ENCODE measurements around the gene ZNF423. TPM values are rescaled to one million over a fixed set of nuclear protein-coding genes. Genes with fewer than 3 reads are reported as not detected.

Gene ZNF423
- total RNA-seq, 1 experiment from 2014 or later = 0.20 TPM

- no peaks in the 10 kb centered on the region for H3K9me3 Mint-ChIP-seq (ENCODE audit: unreplicated experiment)
- ChIA-PET CTCF (no interaction called here), POLR2A (no interaction called here)
- Histone ChIP-seq H3K4me1 (peaks cover 3% of the 10 kb centered on the region; the same call in 1 of the 2 replicates), H3K4me3 (ENCODE audit: low read depth, low read length) (no peak overlapping the region), H3K27me3 (replicated peaks; ENCODE audit: control insufficient read depth, insufficient read depth, low read length) (no peaks in the 10 kb centered on the region), H3K9me3 (no peaks in the 10 kb centered on the region), H3K36me3 (ENCODE audit: control insufficient read depth, insufficient read depth, low read length) (no peaks in the 10 kb centered on the region)
- no peaks in the 10 kb centered on the region for H3K4me1 Mint-ChIP-seq (ENCODE audit: low read depth, unreplicated experiment)
- H3K36me3 Mint-ChIP-seq (ENCODE audit: insufficient read depth, unreplicated experiment) = no peaks in the 10 kb centered on the region
- H3K27me3 Mint-ChIP-seq (ENCODE audit: insufficient read depth, unreplicated experiment) = peaks cover 7% of the 10 kb centered on the region
- TF ChIP-seq, protein P1, sequence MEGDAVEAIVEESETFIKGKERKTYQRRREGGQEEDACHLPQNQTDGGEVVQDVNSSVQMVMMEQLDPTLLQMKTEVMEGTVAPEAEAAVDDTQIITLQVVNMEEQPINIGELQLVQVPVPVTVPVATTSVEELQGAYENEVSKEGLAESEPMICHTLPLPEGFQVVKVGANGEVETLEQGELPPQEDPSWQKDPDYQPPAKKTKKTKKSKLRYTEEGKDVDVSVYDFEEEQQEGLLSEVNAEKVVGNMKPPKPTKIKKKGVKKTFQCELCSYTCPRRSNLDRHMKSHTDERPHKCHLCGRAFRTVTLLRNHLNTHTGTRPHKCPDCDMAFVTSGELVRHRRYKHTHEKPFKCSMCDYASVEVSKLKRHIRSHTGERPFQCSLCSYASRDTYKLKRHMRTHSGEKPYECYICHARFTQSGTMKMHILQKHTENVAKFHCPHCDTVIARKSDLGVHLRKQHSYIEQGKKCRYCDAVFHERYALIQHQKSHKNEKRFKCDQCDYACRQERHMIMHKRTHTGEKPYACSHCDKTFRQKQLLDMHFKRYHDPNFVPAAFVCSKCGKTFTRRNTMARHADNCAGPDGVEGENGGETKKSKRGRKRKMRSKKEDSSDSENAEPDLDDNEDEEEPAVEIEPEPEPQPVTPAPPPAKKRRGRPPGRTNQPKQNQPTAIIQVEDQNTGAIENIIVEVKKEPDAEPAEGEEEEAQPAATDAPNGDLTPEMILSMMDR (IDR thresholded peaks at IDR 0.05; ENCODE audit: insufficient read depth in 1 of 2, low read depth in 1 of 2, low read length in 1 of 2, severe bottlenecking in 1 of 2, unreplicated experiment in 1 of 2) = no peak
- no peak for DNase-seq
- no peak overlapping the region for H3K4me3 Mint-ChIP-seq (ENCODE audit: unreplicated experiment)
- intact Hi-C loops (cut with micrococcal nuclease; ENCODE audit: unreplicated experiment) = no loop called here
- H3K27ac Mint-ChIP-seq (ENCODE audit: unreplicated experiment) = no peak overlapping the region
- BruUV-seq (replicated peaks) = no TSS peak
Observed at GRCh38 chr16:49617710-49618330, 238.1 kb downstream of the ZNF423 start.

GRCh38 chr16:49617016-49617629 is 238.8 kb downstream of the ZNF423 start:
- DNase-seq = peak in 1 of 2 experiments; percentile 16
- no peaks in the 10 kb centered on the region for H3K27me3 ChIP-seq (replicated peaks; ENCODE audit: control insufficient read depth, insufficient read depth, low read length)
- H3K4me3 ChIP-seq (ENCODE audit: low read depth, low read length) = no peak overlapping the region
- intact Hi-C loops (cut with micrococcal nuclease; ENCODE audit: unreplicated experiment) = no loop called here
- POLR2A ChIA-PET = no interaction called here
- H3K4me1 ChIP-seq = peaks cover 3% of the 10 kb centered on the region; the same call in 1 of the 2 replicates
- H3K27ac Mint-ChIP-seq (ENCODE audit: unreplicated experiment) = no peak overlapping the region
- no peaks in the 10 kb centered on the region for H3K4me1 Mint-ChIP-seq (ENCODE audit: low read depth, unreplicated experiment)
- no peaks in the 10 kb centered on the region for H3K36me3 ChIP-seq (ENCODE audit: control insufficient read depth, insufficient read depth, low read length)
- H3K4me3 Mint-ChIP-seq (ENCODE audit: unreplicated experiment) = no peak overlapping the region
- H3K36me3 Mint-ChIP-seq (ENCODE audit: insufficient read depth, unreplicated experiment) = no peaks in the 10 kb centered on the region
- TF ChIP-seq, protein P1 (IDR thresholded peaks at IDR 0.05; ENCODE audit: insufficient read depth in 1 of 2, low read depth in 1 of 2, low read length in 1 of 2, severe bottlenecking in 1 of 2, unreplicated experiment in 1 of 2) = no peak
- H3K9me3 ChIP-seq = no peaks in the 10 kb centered on the region
- CTCF ChIA-PET = no interaction called here
- BruUV-seq (replicated peaks) = no TSS peak
- H3K9me3 Mint-ChIP-seq (ENCODE audit: unreplicated experiment) = no peaks in the 10 kb centered on the region
- peaks cover 7% of the 10 kb centered on the region for H3K27me3 Mint-ChIP-seq (ENCODE audit: insufficient read depth, unreplicated experiment)

DNA sequence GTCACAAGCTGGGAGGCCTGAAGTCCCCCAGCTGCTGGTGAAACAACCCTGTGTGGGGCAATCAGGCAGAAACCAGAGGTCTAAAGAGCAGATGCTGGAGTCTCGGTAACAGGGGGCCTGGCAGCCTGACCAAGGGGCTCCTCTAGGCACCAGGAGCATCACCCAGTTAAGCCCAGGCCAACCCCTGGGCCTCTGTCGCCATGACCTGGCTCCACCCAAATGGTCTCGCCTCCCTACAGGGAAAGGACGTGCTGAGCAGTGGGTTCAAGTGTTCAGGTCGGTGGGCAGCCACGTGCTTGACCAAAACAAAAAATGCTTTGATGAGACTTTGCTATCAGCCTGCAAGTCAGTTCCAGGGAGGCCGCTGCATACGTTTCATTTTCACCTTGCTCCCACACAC is 240.3 kb downstream of the ZNF423 start:
- no peak overlapping the region for H3K4me3 Mint-ChIP-seq (ENCODE audit: unreplicated experiment)
- no peaks in the 10 kb centered on the region for H3K9me3 ChIP-seq
- peaks cover 15% of the 10 kb centered on the region for H3K27me3 Mint-ChIP-seq (ENCODE audit: insufficient read depth, unreplicated experiment)
- no peaks in the 10 kb centered on the region for H3K9me3 Mint-ChIP-seq (ENCODE audit: unreplicated experiment)
- no peaks in the 10 kb centered on the region for H3K36me3 Mint-ChIP-seq (ENCODE audit: insufficient read depth, unreplicated experiment)
- TF ChIP-seq, protein P1 (IDR thresholded peaks at IDR 0.05; ENCODE audit: insufficient read depth in 1 of 2, low read depth in 1 of 2, low read length in 1 of 2, severe bottlenecking in 1 of 2, unreplicated experiment in 1 of 2) = no peak
- no peak overlapping the region for H3K4me3 ChIP-seq (ENCODE audit: low read depth, low read length)
- peak in 1 of 2 experiments; percentile 22 for DNase-seq
- intact Hi-C loops (cut with micrococcal nuclease; ENCODE audit: unreplicated experiment) = no loop called here
- H3K4me1 Mint-ChIP-seq (ENCODE audit: low read depth, unreplicated experiment) = no peaks in the 10 kb centered on the region
- H3K4me1 ChIP-seq = peaks cover 3% of the 10 kb centered on the region; the same call in 1 of the 2 replicates
- no TSS peak for BruUV-seq (replicated peaks)
- no peak overlapping the region for H3K27ac Mint-ChIP-seq (ENCODE audit: unreplicated experiment)
- CTCF ChIA-PET = no interaction called here
- POLR2A ChIA-PET = no interaction called here
- no peaks in the 10 kb centered on the region for H3K36me3 ChIP-seq (ENCODE audit: control insufficient read depth, insufficient read depth, low read length)
- H3K27me3 ChIP-seq (replicated peaks; ENCODE audit: control insufficient read depth, insufficient read depth, low read length) = no peaks in the 10 kb centered on the region
